HG02943 (cell line): Measurements from ENCODE around the gene LRRFIP2.
"Not testable (repeated sequence)": the region's sequence is repeated elsewhere in the genome, so short reads cannot be mapped to it uniquely, and the experiment has no call there.

Experiments
- ATAC-seq: cut with Tn5 transposase; IDR thresholded peaks from one replicate; pipeline ENCODE4 v1.9.1; 2021; ENCODE audit warnings: mild to moderate bottlenecking, low read depth, moderate library complexity; ENCODE audit not compliant: unreplicated experiment

The LRRFIP2 gene

GRCh38 chr3:37145611-37146010 is 28.8 kb downstream of the LRRFIP2 start:
- no peak for ATAC-seq

GRCh38 chr3:37144806-37145205 is 29.6 kb downstream of the LRRFIP2 start:
- no peak for ATAC-seq

- ATAC-seq = no peak
These were observed 30.6 kb downstream of the LRRFIP2 start for GRCh38 chr3:37143821-37144220.

- no peak for ATAC-seq
These were observed 32.7 kb downstream of the LRRFIP2 start for GRCh38 chr3:37141676-37142075.

GRCh38 chr3:37140899-37141541 is 33.4 kb downstream of the LRRFIP2 start:
- ATAC-seq = no peak

- no peak for ATAC-seq
These were observed 34.8 kb downstream of the LRRFIP2 start for GRCh38 chr3:37139567-37140052.

GRCh38 chr3:37138816-37139215 is 35.6 kb downstream of the LRRFIP2 start:
- ATAC-seq = no peak

- no peak for ATAC-seq
These were observed 36.9 kb downstream of the LRRFIP2 start for GRCh38 chr3:37137516-37137915.

GRCh38 chr3:37136067-37136466 is 38.3 kb downstream of the LRRFIP2 start:
- ATAC-seq = no peak

GRCh38 chr3:37135561-37135960 is 38.8 kb downstream of the LRRFIP2 start:
- no peak for ATAC-seq

GRCh38 chr3:37132334-37132733 is 42.0 kb downstream of the LRRFIP2 start:
- no peak for ATAC-seq

- no peak for ATAC-seq
These were observed 42.6 kb downstream of the LRRFIP2 start for GRCh38 chr3:37131860-37132144.

GRCh38 chr3:37130984-37131859 is 43.2 kb downstream of the LRRFIP2 start:
- no peak for ATAC-seq

- no peak for ATAC-seq
These were observed 43.9 kb downstream of the LRRFIP2 start for GRCh38 chr3:37130448-37130847.

- ATAC-seq = no peak
These were observed 44.5 kb downstream of the LRRFIP2 start for GRCh38 chr3:37129871-37130270.

GRCh38 chr3:37127340-37127739 is 47.0 kb downstream of the LRRFIP2 start:
- ATAC-seq = no peak

GRCh38 chr3:37126856-37127255 is 47.5 kb downstream of the LRRFIP2 start:
- no peak for ATAC-seq

GRCh38 chr3:37125195-37126073 is 48.9 kb downstream of the LRRFIP2 start:
- no peak for ATAC-seq

- no peak for ATAC-seq
These were observed 49.9 kb downstream of the LRRFIP2 start for GRCh38 chr3:37124435-37124834.

- ATAC-seq = no peak
These were observed 51.1 kb downstream of the LRRFIP2 start for GRCh38 chr3:37123292-37123691.

- not testable (repeated sequence) for ATAC-seq
These were observed 52.3 kb downstream of the LRRFIP2 start for GRCh38 chr3:37122069-37122468.
